CD4-positive, alpha-beta T cell treated with Interleukin-17A for 4 hours (primary cell): Measurements from ENCODE around the gene COL6A1.
"Not testable (repeated sequence)": the region's sequence is repeated elsewhere in the genome, so short reads cannot be mapped to it uniquely, and the experiment has no call there.

ENCODE experiments used
- DNase-seq: peaks from one replicate; pipeline ENCODE4 v3.0.0-alpha.2; 2020; ENCODE audit warnings: mixed read lengths

COL6A1 gene

GRCh38 chr21:45996311-45997204, 15.0 kb downstream of the COL6A1 start:
- DNase-seq: no peak

DNA sequence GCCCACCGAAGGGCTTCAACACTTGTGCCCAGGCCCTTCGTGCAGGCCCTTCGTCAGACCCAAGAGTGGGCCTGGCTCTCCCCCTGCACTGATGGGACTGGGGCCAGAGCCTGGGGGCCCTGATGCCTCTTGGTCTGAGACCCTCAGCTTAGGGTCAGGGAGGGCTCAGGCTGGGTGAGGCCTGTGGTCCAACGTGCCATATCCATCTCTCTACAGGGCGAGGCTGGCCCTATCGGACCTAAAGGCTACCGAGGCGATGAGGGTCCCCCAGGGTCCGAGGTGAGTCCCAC, 15.6 kb downstream of the COL6A1 start:
- DNase-seq: no peak

DNA sequence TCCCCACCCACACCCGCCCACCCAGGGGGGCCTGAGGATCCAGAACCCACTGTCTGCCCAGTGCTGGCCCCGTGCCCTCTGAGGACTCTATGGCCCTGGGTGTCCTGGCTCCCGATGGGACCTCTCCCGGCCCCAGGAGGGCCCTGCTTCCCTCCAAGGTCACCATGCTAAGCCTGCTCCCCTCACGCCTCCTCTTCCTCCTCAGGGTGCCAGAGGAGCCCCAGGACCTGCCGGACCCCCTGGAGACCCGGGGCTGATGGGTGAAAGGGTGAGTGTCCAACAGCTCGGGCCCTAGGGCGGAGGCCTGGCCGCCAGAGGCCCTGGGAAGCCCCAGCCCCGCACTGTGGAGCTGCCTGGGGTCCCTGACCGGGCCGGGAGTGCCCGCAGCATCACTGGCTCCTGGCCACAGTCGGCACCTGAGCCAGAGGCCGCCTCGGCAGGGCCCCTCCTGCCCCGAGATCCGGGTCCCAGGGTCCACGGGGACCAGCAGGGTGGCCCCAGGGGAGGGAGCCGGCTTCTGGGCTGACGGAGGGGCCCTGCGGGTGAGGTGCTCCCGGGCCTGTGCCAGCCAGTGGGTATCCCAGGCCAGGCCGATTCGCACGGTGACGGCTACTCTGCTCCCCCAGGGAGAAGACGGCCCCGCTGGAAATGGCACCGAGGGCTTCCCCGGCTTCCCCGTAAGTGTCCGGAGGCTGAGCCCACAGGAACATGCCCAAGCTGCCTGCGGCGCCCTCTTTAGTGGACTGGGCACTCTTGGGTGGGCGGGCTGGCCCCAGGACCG, 16.1 kb downstream of the COL6A1 start:
- DNase-seq: no peak

- DNase-seq: no peak
Observed at GRCh38 chr21:45998276-45998701, 16.7 kb downstream of the COL6A1 start.

DNA sequence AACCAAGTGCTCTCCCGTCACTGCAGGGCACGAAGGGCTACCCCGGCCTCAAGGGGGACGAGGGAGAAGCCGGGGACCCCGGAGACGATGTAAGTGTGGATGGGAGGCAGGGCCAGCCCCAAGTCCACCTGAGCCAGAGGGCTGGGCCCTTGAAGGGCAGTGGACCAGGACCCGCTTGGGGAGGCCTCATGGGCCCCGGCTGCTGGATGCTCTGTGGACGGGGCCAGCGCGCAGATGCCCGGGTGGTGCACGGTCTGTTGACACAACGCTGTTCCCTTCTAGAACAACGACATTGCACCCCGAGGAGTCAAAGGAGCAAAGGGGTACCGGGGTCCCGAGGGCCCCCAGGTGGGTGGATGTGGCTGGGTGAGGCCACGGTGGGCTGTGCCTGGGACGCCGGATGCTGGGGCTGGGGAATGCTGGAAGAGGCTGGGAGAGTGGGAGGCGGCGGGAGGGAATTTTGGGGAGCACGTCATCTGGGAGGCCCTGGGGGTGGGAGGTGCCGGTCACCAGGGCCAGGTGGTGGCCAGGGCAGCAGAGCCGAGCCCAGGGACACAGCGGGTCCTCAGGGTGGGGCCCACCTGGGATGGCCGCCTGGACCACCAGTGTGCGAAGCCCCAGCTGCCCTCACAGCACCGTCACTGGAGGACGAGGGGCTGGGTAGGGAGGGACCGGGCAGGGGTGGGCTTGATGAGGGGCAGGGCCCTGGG, 17.5 kb downstream of the COL6A1 start:
- DNase-seq: no peak

GRCh38 chr21:45999581-46000181, 18.1 kb downstream of the COL6A1 start:
- DNase-seq: no peak

GRCh38 chr21:46000182-46000730, 18.7 kb downstream of the COL6A1 start:
- DNase-seq: no peak

- no peak for DNase-seq
Observed at GRCh38 chr21:46000731-46001641, 19.4 kb downstream of the COL6A1 start.

GRCh38 chr21:46001821-46002681, 20.5 kb downstream of the COL6A1 start:
- DNase-seq: no peak

DNA sequence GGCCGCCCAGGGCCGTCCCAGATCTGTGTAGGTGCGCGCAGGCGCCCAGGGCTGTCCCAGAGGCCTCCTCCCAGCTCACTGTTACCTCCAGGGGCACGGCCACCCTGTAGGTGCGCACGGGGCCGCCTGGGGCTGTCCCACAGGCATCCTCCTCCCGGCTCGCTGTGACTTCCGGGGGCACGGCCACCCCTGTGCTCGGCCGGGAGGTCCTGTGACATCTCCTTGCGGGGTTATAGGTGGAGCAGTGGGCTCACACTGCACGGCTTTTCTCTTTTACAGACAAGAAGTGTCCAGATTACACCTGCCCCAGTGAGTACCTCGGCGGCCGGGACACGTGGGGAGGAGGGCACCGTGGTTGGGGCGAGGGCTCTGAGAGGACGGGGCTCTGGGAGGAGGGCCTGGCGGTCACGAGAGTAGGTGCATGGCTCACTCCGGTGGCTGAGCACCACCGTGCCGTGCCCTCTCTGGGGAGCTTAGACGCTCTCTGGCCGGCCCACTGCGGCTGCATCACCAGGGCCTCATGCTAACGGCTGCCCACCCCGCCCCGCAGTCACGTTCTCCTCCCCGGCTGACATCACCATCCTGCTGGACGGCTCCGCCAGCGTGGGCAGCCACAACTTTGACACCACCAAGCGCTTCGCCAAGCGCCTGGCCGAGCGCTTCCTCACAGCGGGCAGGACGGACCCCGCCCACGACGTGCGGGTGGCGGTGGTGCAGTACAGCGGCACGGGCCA, 21.4 kb downstream of the COL6A1 start:
- no peak for DNase-seq

GRCh38 chr21:46003575-46004007, 22.0 kb downstream of the COL6A1 start:
- no peak for DNase-seq

DNA sequence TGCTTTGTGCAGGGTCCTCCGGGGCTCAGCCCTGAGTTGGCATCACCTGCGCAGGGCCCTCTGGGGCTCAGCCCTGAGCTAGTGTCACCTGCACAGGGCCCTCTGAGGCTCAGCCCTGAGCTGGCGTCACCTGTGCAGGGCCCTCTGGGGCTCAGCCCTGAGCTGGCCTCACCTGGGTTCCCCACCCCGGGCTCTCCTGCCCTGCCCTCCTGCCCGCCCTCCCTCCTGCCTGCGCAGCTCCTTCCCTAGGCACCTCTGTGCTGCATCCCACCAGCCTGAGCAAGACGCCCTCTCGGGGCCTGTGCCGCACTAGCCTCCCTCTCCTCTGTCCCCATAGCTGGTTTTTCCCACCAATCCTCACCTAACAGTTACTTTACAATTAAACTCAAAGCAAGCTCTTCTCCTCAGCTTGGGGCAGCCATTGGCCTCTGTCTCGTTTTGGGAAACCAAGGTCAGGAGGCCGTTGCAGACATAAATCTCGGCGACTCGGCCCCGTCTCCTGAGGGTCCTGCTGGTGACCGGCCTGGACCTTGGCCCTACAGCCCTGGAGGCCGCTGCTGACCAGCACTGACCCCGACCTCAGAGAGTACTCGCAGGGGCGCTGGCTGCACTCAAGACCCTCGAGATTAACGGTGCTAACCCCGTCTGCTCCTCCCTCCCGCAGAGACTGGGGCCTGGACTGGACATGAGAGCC, 22.7 kb downstream of the COL6A1 start:
- DNase-seq: no peak

- no peak for DNase-seq
Observed at GRCh38 chr21:46005081-46005480, 23.5 kb downstream of the COL6A1 start.

- no peak for DNase-seq
Observed at GRCh38 chr21:46005481-46005881, 23.9 kb downstream of the COL6A1 start.

GRCh38 chr21:46005894-46006546, 24.4 kb downstream of the COL6A1 start:
- not testable (repeated sequence) for DNase-seq

DNA sequence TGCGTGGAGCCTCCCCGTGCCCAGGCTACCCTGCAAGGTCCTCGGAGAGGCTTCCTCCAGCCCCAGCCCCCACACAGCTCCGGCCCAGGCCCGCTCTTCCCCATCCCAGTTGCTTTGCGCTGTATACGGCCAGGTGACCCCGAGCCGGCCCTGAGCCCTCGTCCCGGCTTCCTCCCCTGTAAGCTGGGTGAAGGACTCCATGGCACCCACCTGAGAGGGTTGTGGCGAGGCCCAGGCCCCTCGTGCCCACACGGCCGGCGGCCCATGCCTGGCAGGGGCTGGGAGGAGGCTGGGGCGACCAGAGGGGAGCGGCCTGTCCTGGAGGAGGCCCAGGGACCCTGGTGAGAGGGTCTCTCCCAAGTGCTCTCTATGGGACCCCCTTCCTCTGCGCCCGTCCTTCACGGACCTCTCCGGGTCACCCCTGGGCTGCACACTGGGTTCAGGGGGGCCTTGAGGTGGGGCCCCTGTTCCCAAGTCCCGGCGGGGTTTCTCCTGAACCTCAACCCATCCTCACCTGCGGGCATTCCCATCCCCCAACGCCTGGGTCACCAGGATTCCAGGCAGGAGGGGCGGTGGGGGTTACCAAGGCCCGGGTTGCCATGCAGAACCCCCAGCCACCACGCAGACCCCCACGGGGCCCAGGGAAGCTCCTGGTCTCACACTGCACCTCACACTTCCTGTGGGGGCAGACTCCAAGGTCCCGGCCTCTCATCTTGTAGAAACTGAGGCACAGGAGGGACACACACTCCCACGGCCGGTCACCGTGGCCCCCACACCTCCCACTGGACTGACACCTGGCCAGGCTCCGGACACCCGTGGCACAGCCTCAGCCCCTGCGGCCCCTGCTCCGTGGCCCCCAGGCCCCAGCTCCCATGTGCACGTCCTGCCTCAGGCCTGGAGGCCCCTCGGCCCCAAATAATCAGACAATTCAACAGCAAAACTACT, 25.2 kb downstream of the COL6A1 start:
- no peak for DNase-seq

DNA sequence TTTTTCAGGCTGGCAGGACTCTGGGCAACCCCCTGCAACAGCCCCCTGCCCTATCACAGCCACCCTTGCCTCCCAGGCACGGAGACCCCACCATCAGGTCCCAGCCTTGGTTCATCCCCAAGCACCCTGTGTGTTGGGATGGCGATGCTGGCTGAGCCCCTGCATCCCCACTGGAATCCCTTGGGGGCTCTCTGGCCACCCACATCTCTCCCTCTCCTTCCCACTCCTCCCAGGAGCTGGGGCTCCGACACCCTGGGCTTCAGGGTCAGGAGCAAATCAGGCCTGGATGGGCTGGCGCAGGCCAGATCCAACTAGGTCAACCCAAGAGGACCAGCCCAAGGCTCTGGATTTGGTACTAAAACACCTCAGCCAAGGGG, 25.9 kb downstream of the COL6A1 start:
- no peak for DNase-seq
